NOMO-1 treated with dmso at 0.1 percent for 144 hours (cell line): ENCODE data around the gene DNTTIP2.
"Not testable (repeated sequence)": the region's sequence is repeated elsewhere in the genome, so short reads cannot be mapped to it uniquely, and the experiment has no call there.

Experiments used
- DNase-seq: peaks from one replicate; lab custom pipeline; 2025; ENCODE audit not compliant: unreplicated experiment; lab: John Stamatoyannopoulos, UW

Gene DNTTIP2

DNA sequence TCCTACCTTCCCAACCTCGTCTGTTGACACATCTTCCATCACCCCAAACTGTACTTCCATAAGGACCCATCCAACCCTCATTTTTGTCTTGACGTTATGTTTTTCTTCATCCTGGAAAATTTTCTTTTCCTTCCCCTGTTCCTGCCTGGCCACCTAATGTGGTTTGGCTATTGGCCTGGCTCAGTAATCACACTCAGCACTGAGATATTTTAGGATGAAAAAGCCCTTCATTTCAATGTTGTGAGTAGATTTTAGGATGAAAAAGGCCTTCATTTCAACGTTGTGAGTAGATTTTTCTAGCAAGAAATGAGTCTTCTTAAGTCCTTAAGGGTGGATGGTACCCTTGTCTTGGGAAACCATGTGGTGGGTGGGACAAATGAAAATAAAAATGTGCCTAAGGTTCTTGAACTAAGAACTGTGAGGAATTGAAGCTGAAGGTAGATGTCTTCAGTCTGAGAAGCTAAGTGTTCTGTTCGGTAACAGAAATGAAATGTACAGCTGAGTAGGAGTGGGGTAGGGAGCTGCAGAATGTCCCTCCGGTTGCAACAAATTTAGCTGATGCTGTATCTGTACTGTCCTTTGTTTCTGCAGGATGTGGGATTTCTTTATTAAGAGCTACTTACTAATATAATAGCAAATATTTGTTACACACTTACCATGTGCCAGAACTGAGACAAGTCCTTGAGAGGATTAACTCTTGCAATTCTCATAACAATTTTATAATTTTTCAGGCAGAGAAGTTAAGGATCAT lies 36.1 kb downstream of the DNTTIP2 start:
- no peak for DNase-seq

DNA sequence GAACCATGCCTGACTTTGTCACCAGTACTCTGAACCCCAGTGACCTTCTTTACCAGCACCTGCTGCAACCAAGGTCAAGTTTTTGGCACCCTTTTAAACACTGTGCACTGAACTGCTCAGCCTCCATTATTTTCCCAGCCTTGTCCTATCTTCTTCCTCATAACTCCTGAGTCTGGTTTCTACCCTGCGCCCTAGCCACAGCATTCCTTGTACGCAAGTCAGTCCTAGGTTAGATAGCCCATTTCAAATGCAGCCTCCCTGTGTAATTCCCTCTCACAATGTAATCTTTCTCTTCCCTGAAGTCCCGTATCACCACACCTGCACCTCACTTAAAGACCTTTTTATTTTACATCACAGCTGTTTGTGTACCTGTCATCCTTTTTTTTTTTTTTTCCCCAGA lies 37.2 kb downstream of the DNTTIP2 start:
- no peak for DNase-seq

DNA sequence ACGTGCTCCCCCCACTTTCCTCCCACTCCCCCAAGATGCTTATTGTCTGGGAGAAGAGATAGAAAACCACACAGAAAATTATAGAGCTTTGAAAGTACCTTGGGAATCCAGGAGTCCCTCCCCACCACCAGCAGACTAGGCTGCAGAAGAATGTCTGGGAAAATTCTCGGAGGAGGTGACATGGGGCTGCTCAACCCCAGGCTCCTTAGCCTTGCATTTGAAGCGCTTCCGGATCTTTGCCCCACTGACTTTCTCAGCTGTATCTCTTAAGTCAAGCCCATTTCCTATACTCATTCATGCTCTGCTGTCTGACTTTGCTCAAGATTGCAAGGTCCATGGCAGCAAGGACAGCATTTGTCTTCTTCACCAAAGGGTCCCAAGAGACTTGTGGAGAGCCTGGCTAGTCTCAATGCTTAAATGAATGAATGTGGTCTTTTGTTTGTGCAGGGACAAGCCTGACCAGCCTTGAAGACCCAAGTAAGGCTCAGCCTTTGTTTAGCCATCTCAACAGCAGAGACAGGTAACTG lies 38.0 kb downstream of the DNTTIP2 start:
- DNase-seq = no peak

DNA sequence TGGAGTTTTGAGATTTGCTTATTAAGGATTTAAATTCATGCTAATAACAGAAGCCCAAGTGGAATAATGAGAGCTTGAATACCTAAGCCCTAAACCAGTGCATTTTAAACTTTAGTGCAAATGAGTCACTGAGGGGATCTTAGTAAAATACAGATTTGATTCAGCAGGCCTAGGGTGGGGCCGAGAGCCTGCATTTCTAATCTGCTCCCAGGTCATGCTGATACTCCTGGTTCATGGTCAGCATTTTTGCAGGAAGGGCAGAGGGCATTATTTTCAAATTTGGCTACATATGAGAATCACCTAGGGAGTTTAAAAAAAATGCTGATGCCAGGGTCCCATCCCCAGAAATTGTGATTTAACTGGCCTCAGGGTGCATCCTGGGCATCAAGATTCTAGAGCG lies 39.3 kb downstream of the DNTTIP2 start:
- no peak for DNase-seq

DNA sequence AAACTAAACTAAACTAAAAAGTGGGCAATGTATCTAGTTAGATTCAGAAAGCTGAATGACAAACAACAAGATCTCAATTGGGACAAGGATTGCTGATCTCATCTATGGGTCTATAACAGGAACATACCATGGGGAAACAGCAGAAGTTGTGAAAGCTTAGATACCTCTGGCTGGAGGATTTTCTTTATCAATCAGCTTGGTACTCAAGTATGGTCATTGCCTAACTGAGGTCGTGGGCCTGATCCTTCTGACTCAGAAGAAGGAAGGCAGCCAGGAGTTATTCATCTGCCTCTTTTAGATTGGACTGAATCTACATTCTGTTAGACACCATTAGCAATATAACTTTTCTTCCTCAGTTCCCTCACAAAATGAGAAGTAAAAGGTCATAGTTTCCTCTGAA lies 39.7 kb downstream of the DNTTIP2 start:
- DNase-seq = no peak

DNA sequence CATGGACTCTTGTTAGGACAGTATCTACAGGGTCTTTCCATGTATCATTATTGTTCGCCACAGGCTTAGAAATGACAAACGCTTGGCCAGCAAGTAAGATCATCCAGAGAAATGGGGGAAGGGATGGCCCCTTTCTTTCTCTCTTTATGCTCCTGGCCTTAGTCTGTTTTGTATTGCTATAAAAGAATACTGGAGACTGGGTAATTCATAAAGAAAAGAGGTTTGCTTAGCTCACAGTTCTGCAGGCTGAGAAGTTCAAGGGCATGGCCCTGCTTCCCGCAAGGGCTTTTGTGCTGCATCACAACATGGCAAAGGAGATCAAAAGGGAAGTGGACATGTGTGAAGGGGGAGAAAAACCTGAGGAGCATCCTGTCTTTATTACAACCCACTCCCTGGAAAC lies 41.0 kb downstream of the DNTTIP2 start:
- DNase-seq = no peak

DNA sequence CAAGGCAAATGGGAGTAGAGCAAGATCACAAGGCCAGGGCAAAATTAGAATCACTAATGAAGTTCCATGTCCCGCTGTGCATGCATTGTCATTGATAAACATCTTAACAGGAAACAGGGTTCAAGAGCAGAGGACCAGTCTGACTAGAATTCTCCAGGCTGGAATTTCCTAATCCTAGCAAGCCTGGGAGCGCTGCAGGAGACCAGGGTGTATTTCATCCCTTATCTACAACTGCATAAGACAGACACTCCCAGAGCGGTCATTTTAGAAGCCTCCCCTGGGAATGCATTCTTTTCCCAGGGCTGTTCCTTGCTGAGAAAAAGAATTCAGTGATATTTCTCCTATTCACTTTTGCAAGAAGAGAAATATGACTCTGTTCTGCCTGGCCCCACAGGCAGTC lies 45.7 kb downstream of the DNTTIP2 start:
- not testable (repeated sequence) for DNase-seq

DNA sequence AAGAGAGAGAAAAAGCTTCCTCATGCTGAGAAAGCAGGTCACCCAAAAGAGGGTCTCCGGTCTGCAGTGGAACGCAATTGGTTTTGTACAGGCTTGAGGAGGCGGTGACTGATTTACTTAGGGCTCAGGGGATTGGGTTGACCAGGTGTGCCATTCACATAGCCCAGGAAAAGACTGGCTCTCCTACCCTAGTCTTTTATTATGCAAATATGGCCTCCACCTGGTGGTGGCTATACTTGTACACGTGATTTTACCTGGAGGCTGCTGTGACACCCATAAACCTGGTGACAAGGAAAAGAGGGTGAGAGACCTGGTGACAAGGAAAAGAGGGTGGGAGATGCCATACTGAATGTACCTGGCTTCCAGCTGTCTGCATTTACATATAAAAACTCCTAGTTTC lies 49.9 kb downstream of the DNTTIP2 start:
- DNase-seq = no peak

DNA sequence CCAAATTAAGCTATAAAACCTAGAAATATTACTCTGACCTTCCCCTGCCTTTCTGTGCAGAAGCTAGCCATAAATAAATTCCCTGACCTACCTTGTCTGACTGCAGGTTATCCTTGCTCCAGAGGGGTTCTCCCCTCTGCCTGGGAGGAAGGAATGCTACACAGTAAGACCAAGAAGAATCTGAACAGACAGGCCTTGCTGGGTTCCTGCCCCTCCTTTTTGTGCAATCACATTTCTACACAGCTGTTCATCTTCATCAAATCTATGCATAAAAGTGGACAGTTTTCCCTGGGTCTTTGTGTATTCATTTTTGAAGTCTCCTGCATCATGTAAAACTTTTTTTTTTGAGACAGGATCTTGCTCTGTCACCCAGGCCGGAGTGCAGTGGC lies 50.6 kb downstream of the DNTTIP2 start:
- no peak for DNase-seq

DNA sequence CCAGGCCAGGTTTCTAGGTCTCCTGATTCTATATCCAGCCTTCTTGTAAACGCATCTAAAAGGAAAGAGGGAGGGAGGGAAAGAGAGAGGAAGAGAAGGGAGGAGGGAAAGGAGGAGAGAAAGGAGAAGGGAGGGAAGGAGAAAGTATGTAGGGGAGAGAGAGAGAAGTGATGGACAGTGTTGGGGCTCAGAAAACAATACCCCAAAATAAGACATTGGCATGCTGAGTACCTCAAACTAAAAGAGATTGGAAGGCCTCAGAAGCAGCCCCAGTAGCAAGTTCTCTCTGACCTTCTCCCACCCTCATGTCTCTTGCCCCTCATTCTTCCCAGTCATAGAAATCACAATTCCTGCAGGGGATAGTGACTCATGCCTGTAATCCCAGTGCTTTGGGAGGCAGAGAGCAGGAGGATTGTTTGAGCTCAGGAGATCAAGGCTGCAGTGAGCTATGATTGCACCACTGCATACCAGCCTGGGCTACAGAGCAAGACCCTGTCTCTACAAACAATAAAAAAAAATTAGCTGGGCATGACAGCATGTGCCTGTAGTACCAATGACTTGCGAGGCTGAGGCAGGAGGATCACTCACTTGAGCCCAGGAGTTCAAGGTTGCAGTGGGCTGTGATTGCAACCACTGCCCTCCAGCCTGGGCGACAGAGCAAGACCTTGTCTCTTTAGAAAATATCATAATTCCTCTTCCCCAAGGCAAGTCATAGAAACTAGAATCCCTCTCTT lies 51.2 kb downstream of the DNTTIP2 start:
- no peak for DNase-seq

DNA sequence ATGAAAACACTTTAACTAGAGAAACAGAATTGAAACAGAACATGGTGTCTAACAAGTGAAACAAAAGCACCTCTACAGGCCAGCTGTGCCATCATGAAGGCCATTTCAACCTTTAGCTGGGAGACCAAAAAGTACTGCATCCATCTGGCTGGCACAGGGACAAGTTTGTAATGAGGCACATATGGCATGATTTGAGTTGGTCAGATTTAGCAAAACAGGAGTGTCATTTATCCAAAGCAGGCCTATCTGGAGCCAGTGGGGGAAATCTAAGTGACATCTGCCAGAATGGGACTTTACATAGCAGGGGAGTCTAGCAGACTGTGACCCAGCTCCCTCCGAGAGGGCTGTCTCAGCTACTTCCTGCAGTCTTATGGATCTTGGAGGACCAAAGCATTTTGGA lies 51.9 kb downstream of the DNTTIP2 start:
- DNase-seq = no peak

DNA sequence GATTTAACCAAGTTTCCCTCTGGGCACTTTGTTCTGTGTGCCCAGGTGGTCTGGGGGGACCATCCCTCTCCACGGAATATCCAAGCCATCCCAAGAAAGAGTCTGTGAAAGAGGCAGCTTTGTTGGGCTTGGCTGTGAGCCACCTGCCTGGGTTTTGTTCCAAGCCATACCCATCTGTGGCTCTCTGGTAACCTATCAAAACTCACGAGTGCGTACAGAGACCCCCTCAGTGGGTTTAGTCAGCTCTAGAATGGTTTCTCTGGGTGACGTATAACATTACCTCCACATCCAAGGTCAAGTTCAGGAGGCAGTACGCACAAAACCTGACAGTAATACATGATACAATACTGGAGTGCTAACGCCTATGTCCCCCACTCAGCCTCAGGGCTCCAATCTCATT lies 54.2 kb downstream of the DNTTIP2 start:
- DNase-seq = no peak

DNA sequence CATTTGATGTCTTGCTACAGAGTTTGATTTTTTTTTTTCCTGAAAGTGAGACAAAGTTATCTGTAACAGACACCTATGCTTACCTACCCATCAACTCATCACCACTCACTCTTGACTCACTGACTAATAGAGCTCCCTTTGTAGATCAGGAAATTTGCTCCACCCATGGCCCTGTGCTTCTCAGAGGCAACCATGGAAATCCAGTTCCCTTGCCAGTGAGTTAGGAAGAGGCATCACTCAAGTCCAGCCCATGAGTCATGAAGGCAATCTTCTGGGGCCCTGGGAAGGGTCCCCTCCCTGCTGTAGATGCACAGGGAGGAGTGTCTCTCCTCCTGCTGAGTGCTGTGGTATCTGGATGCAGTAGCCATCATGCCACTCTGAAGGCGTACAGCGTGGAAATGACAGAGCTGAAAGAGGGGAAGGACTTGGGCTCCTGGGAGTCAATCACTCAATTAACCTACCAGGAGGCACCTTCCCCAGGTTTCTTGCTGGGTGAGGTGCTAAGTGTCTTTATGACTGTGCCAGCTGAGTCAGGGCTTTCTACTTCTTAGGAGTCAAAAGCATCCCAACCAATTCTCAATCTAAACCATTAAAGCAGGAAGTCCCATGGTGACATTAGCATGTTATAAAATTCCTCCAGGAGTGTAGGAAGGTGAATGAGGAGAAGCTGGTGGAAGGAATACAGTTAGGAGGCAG lies 56.1 kb downstream of the DNTTIP2 start:
- no peak for DNase-seq

DNA sequence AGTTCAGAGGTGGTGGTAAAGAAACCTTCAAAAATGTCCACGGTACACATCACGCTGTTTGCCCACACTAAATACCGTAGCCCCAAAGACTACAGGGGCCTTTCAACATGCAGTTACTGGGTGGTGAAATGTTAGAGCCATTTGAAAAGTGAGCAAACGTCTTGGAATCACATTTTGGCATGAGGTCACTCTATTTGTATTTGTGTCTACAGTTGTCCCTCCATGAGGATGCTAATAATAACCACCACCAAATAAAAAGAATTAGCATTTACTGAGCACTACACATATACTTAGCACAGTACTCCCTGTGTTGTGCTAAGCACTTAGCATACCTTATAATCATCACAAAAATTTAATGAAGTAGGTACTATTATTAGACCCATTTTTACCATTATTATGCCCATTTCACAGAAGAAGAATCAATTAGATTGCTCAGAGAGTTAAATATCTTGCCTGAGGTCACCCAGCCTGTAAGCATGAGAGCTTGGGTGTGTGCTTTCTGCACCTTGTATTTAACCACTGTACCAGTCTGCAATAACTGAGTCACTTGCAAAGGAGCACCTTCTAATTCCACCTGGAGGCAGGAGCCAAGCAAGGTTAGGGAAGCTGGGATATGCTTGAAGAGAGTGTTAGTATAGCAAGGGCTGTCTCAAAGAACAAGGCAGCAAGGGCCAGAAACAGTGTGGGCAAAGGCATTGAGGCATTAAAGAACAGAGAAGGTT lies 57.4 kb downstream of the DNTTIP2 start:
- no peak for DNase-seq

DNA sequence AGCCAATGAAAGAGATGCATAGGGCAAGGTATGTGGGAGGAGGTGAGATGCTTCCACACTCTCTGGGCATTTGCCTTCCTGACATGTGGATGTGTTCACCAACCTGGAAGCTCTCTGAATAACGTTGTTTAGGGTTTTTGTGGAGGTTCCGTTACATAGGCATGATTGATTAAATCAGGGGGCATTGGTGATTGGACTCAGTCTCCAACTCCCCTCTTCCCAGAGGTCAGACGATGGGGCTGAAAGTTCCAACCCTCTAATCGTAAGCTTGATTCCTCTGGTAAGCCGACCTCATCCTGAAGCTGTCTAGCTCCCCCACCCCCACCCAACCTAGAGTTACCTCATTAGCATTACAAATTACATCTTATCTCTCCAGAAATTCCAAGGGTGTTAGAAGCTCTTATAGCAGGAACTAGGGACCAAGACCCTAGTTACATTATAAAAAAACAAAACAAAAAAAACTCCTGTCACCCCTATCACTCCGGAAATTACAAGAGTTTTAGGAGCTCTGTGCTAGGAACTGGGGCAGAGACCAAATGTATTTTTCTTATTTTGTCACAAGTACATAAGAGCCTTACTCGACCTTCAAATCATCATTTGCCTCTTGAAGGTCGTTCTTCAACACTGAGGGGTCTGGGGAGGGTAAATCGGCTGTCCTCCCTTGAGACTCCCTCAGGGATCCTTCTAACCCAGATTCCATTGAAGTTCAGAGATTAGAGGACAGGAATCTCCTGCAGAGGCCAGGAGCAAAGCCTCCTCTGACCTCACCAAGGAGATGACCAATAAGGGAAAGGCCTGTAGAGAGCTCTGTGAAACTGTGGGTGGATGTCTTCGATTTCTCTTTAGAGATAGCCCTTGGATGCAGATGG lies 58.2 kb downstream of the DNTTIP2 start:
- no peak for DNase-seq

DNA sequence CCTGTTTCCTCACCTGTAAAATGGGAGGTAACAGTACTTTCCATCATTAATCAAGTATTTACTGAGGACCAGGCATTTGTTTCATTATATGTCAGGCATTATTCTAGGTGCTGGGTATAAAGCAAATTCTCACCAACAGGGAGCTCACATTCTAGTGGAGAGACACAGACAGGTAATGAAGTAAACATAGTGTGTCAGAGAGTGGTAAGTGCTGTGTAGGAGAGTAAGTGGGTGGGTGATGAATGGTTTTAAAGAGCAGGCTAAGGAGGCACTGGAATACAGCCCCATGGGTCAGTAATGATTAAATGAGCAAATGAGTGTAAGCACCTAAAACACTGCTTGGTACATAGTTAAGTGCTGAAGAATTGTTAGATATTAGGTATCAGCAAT lies 60.4 kb downstream of the DNTTIP2 start:
- DNase-seq = no peak

DNA sequence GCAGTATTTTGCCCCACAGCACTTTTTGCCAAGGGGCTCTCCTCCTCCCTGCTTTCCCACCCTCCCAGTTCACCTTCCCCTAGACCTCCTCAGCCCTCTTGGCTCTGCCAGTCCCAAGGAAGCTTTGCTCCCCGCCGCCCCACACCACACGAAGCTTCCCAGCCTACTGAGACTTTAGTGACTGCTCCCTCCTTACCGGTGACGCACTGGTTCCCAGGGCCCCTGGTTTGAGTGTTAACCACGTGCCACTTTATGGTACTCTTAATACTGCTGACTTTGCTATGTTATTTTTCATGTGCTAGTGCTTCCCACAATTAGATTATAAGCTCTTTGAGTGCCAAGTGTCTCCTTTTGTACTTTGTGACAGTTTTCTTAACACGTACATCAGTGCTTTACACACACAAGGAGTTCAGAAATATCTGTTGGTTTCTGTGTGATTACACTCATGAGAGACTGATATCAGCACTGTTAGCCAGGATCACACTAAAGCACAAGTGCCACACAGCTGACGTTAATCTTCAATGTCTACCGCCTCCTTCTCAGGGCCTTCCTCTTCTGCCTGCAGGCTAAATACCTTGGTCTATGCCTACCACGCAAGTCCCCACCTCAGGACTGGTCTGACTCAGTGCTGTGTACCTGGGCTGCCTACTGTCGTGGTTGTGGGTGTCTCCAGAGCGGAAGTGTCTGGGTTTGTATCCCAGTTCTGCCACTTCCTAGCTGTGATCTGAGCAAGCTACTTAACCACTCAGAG lies 61.0 kb downstream of the DNTTIP2 start:
- DNase-seq = no peak

DNA sequence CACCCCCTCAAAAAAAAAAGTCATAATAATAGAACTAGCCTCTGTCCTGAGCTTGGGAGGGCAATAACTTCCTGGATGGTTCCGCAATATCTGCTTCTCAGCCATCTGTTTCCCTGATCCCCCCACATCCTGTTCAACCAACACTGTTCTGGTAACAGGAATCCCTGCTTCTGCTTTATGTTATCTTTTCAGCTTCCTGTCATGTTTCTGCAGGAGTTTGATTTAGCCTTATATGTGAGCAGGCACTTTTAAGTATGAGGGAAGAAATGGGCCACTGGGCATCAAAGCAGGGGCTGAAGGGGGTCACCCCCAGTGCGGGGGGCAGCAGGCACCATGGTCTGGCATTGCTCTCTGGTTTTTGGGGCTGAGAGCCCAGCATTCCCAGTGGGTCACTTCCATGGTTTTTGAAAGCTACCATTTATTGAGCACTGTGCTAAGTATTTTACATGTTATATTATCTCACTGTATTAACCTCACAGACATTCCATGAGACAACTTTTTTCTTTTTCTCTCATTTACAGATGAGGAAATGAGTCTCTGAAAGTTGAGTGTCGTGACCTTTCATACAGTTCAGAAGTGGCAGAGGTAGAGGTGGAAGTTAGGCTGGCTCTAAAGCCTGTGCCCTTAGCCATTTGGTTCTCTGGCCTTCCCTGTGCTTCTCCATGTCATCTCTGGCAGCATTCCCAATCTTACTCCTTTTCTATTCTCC lies 61.9 kb downstream of the DNTTIP2 start:
- peak; percentile 68 for DNase-seq
